Loucy (cell line): Measurements from ENCODE around the gene FFAR2.
A peak's percentile ranks its signal among the peaks of the same experiment; 100 is the strongest.

ENCODE experiments used
- H2AFZ ChIP-seq: fragments of 200-600 bp; sonication (generic); 2 replicates; pipeline ENCODE4 v1.6.0; 2016; ENCODE audit warnings: antibody characterized with exemption, mild to moderate bottlenecking, low read length, moderate library complexity
- H3F3A ChIP-seq: fragments of 200-600 bp; 2 replicates; pipeline ENCODE4 v1.6.0; 2016; ENCODE audit warnings: antibody characterized with exemption, low read depth, mild to moderate bottlenecking
- H3K27me3 ChIP-seq: fragments of 200-600 bp; sonication (generic); 2 replicates; pipeline ENCODE4 v1.6.1; 2014; ENCODE audit warnings: low read length, mild to moderate bottlenecking; ENCODE audit not compliant: insufficient read depth, poor library complexity, severe bottlenecking
- H3K36me3 ChIP-seq: fragments of 200-600 bp; sonication (generic); 2 replicates; pipeline ENCODE4 v1.6.1; 2016; ENCODE audit warnings: low read length; ENCODE audit not compliant: insufficient read depth
- H3K4me1 ChIP-seq: fragments of 200-600 bp; sonication (generic); 2 replicates; pipeline ENCODE4 v1.5.1; 2014; ENCODE audit warnings: low read length, mild to moderate bottlenecking; ENCODE audit not compliant: insufficient read depth, poor library complexity, severe bottlenecking
- H3K4me2 ChIP-seq: fragments of 200-600 bp; sonication (generic); 2 replicates; pipeline ENCODE4 v1.6.0; 2014; ENCODE audit warnings: antibody characterized with exemption, low read length, low read depth, mild to moderate bottlenecking; ENCODE audit not compliant: poor library complexity, severe bottlenecking
- H3K4me3 ChIP-seq: fragments of 200-600 bp; sonication (generic); 2 replicates; pipeline ENCODE4 v1.5.1; 2014; ENCODE audit warnings: low read length, mild to moderate bottlenecking, mixed read lengths; ENCODE audit not compliant: poor library complexity, severe bottlenecking
- H3K79me2 ChIP-seq: fragments of 200-600 bp; sonication (generic); 2 replicates; pipeline ENCODE4 v1.6.1; 2014; ENCODE audit warnings: low read length; ENCODE audit not compliant: insufficient read depth
- H3K9ac ChIP-seq: fragments of 200-600 bp; sonication (generic); 2 replicates; pipeline ENCODE4 v1.6.0; 2014; ENCODE audit warnings: mild to moderate bottlenecking, low read depth, low read length, moderate library complexity; ENCODE audit not compliant: poor library complexity, severe bottlenecking
- H3K9me2 ChIP-seq: fragments of 200-600 bp; sonication (generic); replicated peaks from 2 replicates; pipeline ENCODE4 v1.6.1; 2016; ENCODE audit warnings: low read depth, low read length, mixed read lengths
- H3K9me3 ChIP-seq: fragments of 200-600 bp; sonication (generic); 2 replicates; pipeline ENCODE4 v1.6.1; 2014; ENCODE audit warnings: mild to moderate bottlenecking, antibody characterized with exemption, low read length, low read depth; ENCODE audit not compliant: insufficient read depth
- H4K20me1 ChIP-seq: fragments of 200-600 bp; sonication (generic); 2 replicates; pipeline ENCODE4 v1.6.0; 2014; ENCODE audit warnings: antibody characterized with exemption, low read length, mild to moderate bottlenecking; ENCODE audit not compliant: insufficient read depth, poor library complexity, severe bottlenecking
- EZH2phosphoT487 ChIP-seq: fragments of 200-600 bp; IDR thresholded peaks from 2 replicates; pipeline ENCODE4 v1.6.1; 2018; ENCODE audit warnings: antibody characterized with exemption, mild to moderate bottlenecking, moderate library complexity, borderline replicate concordance
- TF ChIP-seq, protein P1 (sequence below): fragments of 200-600 bp; sonication (generic); conservative IDR thresholded peaks from 2 replicates; pipeline ENCODE4 v1.5.1; 2014; ENCODE audit warnings: mild to moderate bottlenecking, antibody characterized with exemption, low read length

The FFAR2 gene

DNA sequence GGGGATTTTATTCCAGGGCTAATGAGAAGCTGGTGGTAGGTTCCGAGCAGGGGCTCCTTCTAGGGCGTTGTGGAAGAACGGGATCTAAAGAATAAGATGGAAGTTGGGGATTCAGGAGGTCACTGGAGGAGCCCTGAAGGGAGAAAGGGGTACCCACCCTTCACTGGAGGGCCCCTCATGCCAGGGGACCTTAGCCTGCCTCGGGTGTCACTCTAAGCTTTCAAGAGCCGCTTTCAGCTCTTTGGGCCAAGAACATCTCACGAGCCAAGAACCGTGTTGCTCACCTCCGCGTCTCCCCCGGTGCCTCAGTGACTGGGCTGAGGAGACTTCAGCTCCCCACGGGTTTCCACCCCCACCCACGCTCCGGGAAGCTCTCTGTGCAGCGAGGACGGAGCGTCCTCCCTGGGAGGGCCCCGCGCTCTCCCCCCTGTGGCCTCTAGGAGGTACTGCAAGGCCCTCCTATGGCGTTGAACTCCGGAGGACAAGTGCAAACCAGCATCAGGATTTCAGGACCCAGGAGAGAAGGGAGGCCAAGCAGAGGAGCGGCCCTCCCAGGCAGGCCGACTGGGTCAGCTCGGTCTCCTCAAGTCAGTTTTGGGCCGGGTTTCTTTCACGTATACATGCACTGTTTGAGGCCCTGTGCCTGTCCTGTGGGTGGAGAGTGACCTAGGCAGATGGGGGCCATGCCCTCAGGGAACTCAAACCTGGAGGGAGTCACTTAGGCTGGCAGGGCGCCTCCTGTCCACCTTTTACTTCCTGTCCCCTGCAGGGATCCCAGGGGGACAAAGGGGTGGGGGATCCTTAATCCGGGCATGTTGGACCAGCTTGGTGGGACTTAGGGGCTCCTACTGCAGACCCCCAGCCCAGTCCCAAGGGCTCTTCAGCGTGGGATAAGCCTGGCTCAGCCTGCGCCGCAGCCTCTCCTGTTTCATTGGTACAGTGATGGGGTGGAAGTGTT, 47.3 kb downstream of the FFAR2 start:
- Histone ChIP-seq H2AFZ (peak overlapping the region; percentile 75), H3K79me2 (no peaks in the 10 kb centered on the region), H3K4me2 (peak overlapping the region; percentile 56), H3K9me3 (no peaks in the 10 kb centered on the region), H4K20me1 (no peaks in the 10 kb centered on the region), H3K27me3 (no peaks in the 10 kb centered on the region), H3K9me2 (no peaks in the 10 kb centered on the region), H3K4me1 (no peaks in the 10 kb centered on the region), H3F3A (no peaks in the 10 kb centered on the region), H3K4me3 (peak overlapping the region; percentile 54), H3K9ac (peak overlapping the region; percentile 4), H3K36me3 (no peaks in the 10 kb centered on the region)
- TF ChIP-seq EZH2phosphoT487, result no peak
- TF ChIP-seq, protein P1, sequence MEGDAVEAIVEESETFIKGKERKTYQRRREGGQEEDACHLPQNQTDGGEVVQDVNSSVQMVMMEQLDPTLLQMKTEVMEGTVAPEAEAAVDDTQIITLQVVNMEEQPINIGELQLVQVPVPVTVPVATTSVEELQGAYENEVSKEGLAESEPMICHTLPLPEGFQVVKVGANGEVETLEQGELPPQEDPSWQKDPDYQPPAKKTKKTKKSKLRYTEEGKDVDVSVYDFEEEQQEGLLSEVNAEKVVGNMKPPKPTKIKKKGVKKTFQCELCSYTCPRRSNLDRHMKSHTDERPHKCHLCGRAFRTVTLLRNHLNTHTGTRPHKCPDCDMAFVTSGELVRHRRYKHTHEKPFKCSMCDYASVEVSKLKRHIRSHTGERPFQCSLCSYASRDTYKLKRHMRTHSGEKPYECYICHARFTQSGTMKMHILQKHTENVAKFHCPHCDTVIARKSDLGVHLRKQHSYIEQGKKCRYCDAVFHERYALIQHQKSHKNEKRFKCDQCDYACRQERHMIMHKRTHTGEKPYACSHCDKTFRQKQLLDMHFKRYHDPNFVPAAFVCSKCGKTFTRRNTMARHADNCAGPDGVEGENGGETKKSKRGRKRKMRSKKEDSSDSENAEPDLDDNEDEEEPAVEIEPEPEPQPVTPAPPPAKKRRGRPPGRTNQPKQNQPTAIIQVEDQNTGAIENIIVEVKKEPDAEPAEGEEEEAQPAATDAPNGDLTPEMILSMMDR, result peak; percentile 92

DNA sequence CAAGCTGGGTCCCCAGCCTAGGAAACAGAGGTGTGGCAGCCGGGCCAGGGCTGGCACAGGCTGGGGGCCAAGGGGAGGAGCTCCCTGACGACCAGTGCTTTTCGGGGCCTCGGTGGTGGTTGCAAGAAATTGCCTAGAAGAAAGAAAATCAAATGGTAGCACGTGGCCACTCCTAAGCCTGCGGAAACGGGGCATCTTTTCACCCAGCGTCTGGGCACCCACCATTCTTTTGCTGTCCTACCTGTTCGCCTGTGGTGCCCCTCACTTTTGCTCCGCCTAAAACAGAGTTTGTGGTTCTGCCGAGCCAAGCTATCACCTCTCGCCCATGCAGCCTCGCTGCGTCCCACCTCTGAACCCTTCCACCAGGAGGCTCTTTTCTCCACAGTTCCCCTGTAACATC, 49.3 kb downstream of the FFAR2 start:
- no peaks in the 10 kb centered on the region for H3K9me3 ChIP-seq
- H3K9me2 ChIP-seq, result no peaks in the 10 kb centered on the region
- no peak overlapping the region for H3K4me3 ChIP-seq
- no peak for TF ChIP-seq EZH2phosphoT487
- TF ChIP-seq, protein P1, result no peak
- no peaks in the 10 kb centered on the region for H3K27me3 ChIP-seq
- H3K4me1 ChIP-seq, result no peaks in the 10 kb centered on the region
- no peaks in the 10 kb centered on the region for H4K20me1 ChIP-seq
- no peaks in the 10 kb centered on the region for H3K79me2 ChIP-seq
- no peaks in the 10 kb centered on the region for H3F3A ChIP-seq
- H3K4me2 ChIP-seq, result no peak overlapping the region
- H3K9ac ChIP-seq, result no peak overlapping the region
- H2AFZ ChIP-seq, result no peak overlapping the region
- H3K36me3 ChIP-seq, result no peaks in the 10 kb centered on the region

DNA sequence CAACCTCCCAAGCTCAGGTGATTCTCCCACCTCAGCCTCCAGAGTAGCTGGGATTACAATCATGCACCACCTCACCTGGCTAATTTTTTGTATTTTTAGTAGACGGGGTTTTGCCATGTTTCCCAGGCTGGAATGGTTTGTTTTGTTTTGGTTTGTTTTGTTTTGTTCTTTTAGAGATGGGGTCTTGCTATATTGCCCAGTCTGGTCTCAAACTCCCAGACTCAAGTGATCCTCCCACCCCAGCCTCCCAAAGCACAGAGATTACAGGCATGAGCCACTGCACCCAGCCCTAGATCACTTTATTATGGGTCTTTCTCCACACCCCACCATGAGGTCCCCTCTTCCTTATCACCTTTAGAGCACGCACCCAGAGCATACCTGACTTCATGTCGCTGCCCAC, 50.2 kb downstream of the FFAR2 start:
- Histone ChIP-seq H3K4me2 (no peak overlapping the region), H3K4me1 (no peaks in the 10 kb centered on the region), H3K79me2 (no peaks in the 10 kb centered on the region), H3K9me2 (no peaks in the 10 kb centered on the region), H3K9ac (no peak overlapping the region), H4K20me1 (no peaks in the 10 kb centered on the region), H3F3A (no peaks in the 10 kb centered on the region), H3K36me3 (no peaks in the 10 kb centered on the region), H3K27me3 (no peaks in the 10 kb centered on the region), H3K9me3 (no peaks in the 10 kb centered on the region), H3K4me3 (no peak overlapping the region), H2AFZ (no peak overlapping the region)
- TF ChIP-seq EZH2phosphoT487, result no peak
- TF ChIP-seq, protein P1, result no peak
